GM18517 (cell line): ENCODE data around the gene ZNF580.

ENCODE experiments used
- ATAC-seq: cut with Tn5 transposase; IDR thresholded peaks from one replicate; pipeline ENCODE4 v1.9.1; 2021; ENCODE audit warnings: mild to moderate bottlenecking, moderate library complexity; ENCODE audit not compliant: unreplicated experiment

The ZNF580 gene

DNA sequence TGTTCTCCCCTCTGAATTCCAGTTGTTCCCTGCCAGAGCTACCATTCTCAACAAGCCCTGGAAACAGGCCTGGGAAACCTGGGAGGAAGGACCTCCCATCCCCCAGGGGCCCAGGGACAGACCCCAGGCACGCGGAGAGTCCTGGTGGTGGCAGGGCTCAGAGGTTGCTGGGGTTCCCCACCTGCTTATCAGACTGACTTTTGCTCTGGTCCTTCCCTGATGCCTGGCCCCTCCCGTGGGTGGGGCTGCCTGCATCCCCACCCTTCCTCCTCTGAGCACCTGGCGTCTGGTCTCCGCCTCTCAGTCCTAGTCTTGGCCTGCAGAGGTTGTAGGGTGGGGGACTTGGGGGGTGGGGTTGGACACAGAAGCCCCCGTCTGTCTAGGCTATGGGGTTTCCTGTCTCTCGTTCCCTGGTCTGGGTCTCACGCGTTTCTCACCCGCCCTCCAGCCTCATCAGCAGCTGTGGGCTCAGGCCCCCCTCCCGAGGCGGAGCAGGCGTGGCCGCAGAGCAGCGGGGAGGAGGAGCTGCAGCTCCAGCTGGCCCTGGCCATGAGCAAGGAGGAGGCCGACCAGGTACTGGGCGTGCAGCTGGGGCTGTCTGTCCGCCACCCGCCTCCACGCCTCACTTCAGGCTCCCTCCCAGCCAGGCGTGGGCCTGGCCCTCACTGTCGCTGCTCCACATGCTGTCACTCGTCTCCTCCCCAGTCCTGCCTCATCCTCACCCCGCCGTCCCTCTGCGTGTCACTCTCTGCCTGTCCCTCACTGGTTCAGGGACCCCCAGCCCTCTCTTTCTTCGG, 47.8 kb downstream of the ZNF580 start:
- ATAC-seq, result no peak

DNA sequence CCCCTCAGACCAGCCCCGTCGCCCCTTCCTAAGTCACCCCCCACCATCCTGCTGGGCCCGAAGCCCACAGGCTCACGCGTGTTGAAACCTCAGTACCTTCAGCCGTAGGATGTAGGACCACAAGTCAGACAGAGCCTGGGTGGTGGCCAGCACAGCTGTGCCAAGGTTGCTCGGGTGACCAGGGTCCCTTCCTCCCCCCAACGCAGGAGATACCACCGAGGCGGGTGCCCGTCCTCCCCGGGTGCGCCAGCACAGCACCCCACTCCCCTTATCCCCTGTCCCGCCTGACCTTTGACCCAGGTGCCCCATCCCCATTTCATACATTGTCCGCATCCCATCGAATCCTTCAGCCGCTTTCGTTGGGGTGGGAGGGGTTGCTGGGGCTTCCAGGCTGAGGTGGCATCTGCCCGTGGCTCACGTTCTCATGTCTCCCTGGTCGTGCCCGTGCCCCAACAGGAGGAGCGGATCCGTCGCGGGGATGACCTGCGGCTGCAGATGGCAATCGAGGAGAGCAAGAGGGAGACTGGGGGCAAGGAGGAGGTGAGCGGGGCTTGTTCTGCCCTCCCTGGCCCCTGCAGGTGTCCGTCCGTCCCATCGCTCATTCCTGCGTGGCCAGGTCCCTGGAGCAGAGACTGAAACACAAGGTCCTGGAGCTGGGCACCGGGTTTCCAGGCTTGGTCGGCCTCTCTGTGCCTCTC, 48.8 kb downstream of the ZNF580 start:
- ATAC-seq, result no peak

DNA sequence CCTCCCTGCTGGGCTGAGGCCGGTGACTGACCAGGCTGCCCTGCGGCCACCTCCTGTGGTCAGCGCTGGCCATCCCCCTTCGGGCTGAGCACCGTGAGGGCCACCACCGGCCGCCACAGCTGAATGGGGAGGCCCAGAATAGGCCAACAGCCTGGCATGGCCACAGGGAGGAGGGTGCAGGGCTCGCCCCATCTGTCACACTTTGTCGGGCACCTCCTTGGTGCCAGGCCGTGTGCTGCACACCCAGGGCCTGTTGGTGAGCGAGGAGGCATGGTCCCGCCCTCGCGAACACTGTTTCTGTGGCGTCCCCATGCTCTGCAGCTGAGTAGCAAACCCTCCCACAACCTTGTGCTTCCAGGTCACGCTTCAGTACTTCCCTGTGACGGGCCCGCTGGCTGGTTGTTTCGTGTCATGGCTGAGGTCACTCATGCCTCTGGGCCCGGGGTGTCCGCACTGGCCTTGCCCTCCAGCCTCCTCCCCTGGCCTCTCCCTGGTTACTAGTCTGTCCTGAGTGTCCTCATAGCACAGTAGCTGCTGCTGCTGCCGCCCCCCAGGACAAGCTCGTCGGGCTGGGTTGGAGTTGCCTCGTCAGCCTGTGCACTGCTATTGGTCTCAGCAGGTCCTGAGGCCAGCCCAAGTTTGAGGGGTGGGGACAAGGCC, 49.4 kb downstream of the ZNF580 start:
- ATAC-seq, result no peak

DNA sequence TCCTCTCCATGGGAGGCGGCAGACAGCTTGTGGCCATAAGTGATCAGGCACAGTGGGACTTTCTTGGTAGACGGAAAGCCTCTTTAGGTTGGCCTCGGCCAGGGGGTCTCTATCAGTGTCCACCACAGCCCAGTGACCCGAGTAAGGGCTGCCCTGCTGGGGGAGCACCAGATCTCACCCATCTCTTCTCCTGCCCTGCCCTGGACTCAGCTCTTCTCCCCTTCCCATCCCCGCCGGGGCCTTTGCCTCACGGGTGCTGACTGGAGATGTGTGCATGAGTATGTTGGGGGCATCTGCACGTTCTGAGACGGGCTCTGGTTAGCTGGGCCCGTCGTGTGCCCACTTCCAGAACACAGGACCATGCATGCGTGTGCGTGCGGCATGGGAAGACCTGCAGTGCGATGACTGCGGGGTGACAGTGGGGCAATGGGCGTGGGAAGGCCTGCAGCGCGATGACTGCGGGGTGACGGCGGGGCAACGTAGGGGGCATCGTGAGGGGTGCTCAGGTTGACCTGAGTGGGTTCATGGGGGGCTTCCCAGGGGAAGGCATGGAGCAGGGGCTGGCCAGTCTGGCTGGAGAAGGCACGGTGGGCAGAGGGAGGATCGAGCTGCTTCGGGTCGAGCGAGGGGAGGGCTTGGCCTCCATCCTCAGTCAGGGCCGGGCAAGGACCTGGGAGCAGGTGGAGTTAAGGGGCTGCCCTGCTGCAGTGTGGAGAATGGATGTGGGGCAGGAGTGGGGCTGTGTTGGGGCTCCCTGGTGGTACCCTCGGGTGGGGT, 50.2 kb downstream of the ZNF580 start:
- ATAC-seq, result no peak

GRCh38 chr19:55691561-55692481, 51.0 kb downstream of the ZNF580 start:
- ATAC-seq, result no peak

GRCh38 chr19:55692681-55693081, 51.9 kb downstream of the ZNF580 start:
- ATAC-seq, result no peak
